H1 (cell line): Measurements from ENCODE around the gene MMAB. TPM values are rescaled to one million over a fixed set of nuclear protein-coding genes. Genes with fewer than 3 reads are reported as not detected.

Experiments
- CTCF ChIA-PET: fragments of 300-600 bp; sonication (Branson Sonifier 250); formaldehyde crosslinking; loops from one replicate; lab custom pipeline; 2021; ENCODE audit not compliant: partially characterized antibody; lab: Charles Lee
- POLR2A ChIA-PET: fragments of 300-600 bp; sonication (Branson Sonifier 250); formaldehyde crosslinking; loops from one replicate; lab custom pipeline; 2021; ENCODE audit warnings: inconsistent platforms; ENCODE audit not compliant: partially characterized antibody; lab: Charles Lee
- DNase-seq, 2 experiments: peaks; one replicate each; pipeline versions ENCODE4 v3.0.0 to v3.0.0-alpha.2; 2010 to 2022; ENCODE audit warnings: low spot score in 2 of 2, low read depth in 1 of 2, mixed read lengths in 1 of 2
- FAIRE-seq: peaks from 2 replicates; lab custom pipeline; 2011; peaks lifted over from hg19 to GRCh38; lab: Jason Lieb, UNC
- H2AFZ ChIP-seq: 2 replicates; pipeline ENCODE4 v1.8.1; 2012; ENCODE audit warnings: low read length, inconsistent platforms
- H2AK5ac ChIP-seq: 2 replicates; pipeline ENCODE4 v1.6.1; 2013; ENCODE audit warnings: low read depth, low read length
- H2BK120ac ChIP-seq: replicated peaks from 2 replicates; pipeline ENCODE3; 2013; ENCODE audit warnings: low read depth, low read length, inconsistent platforms
- H2BK12ac ChIP-seq: 2 replicates; pipeline ENCODE4 v1.6.1; 2013; ENCODE audit warnings: low read depth, low read length
- H2BK15ac ChIP-seq: 2 replicates; pipeline ENCODE4 v1.6.1; 2013; ENCODE audit warnings: low read length
- H2BK20ac ChIP-seq: 2 replicates; pipeline ENCODE4 v1.6.1; 2013; ENCODE audit warnings: low read length
- H2BK5ac ChIP-seq: 2 replicates; pipeline ENCODE4 v1.6.1; 2013; ENCODE audit warnings: low read depth, low read length
- H3K14ac ChIP-seq: 2 replicates; pipeline ENCODE4 v1.6.1; 2013; ENCODE audit warnings: inconsistent platforms; ENCODE audit not compliant: insufficient read length
- H3K18ac ChIP-seq: 2 replicates; pipeline ENCODE4 v1.6.1; 2013; ENCODE audit warnings: low read length; ENCODE audit errors: extremely low read depth
- H3K23ac ChIP-seq: 2 replicates; pipeline ENCODE4 v1.6.1; 2013; ENCODE audit warnings: inconsistent platforms; ENCODE audit not compliant: insufficient read length
- H3K23me2 ChIP-seq: 2 replicates; pipeline ENCODE4 v1.6.1; 2013; ENCODE audit warnings: low read depth, low read length
- H3K27ac ChIP-seq: 2 replicates; pipeline ENCODE4 v1.6.1; 2011; ENCODE audit warnings: low read depth, low read length, inconsistent platforms
- H3K27me3 ChIP-seq, 4 experiments: replicated peaks in 1 of 4; 1 replicate in 1 of 4; 2 replicates in 3 of 4; pipeline versions ENCODE4 v1.6.1 to v1.8.1; 2011 to 2013; ENCODE audit warnings: low read length in 3 of 4, mild to moderate bottlenecking in 3 of 4, inconsistent platforms in 2 of 4, mixed read lengths in 2 of 4, moderate library complexity in 1 of 4; ENCODE audit not compliant: control insufficient read depth in 3 of 4, insufficient read depth in 3 of 4; ENCODE audit errors: extremely low read depth in 1 of 4
- H3K36me3 ChIP-seq, 4 experiments: 2 replicates each; pipeline versions ENCODE4 v1.6.1 to v1.8.1; 2011 to 2013; ENCODE audit warnings: mild to moderate bottlenecking in 4 of 4, low read length in 3 of 4, moderate library complexity in 2 of 4, control low read depth in 1 of 4, inconsistent platforms in 1 of 4; ENCODE audit not compliant: insufficient read depth in 4 of 4, control insufficient read depth in 2 of 4
- H3K4ac ChIP-seq: replicated peaks from 2 replicates; pipeline ENCODE3; 2013; ENCODE audit warnings: low read length, low read depth, mixed read lengths, inconsistent platforms; ENCODE audit not compliant: insufficient read length
- H3K4me1 ChIP-seq, 4 experiments: replicated peaks in 1 of 4; 1 replicate in 1 of 4; 2 replicates in 3 of 4; pipeline versions ENCODE4 v1.6.1 to v1.8.1; 2011 to 2013; ENCODE audit warnings: low read length in 3 of 4, inconsistent platforms in 2 of 4, mixed read lengths in 1 of 4; ENCODE audit not compliant: insufficient read depth in 4 of 4, control insufficient read depth in 3 of 4
- H3K4me2 ChIP-seq, 2 experiments: 2 replicates each; pipeline versions ENCODE4 v1.6.1 to v1.8.1; 2011 to 2013; ENCODE audit warnings: low read depth in 2 of 2, low read length in 2 of 2, control low read depth in 1 of 2, inconsistent platforms in 1 of 2, mild to moderate bottlenecking in 1 of 2; ENCODE audit not compliant: insufficient read depth in 1 of 2
- H3K4me3 ChIP-seq, 4 experiments: fragments of 200-600, 300-600 bp in 1 of 4; sonication (generic), shearing (Covaris generic), sonication (Bioruptor Twin) in 1 of 4; 2 replicates each; pipeline versions ENCODE4 v1.5.1 to v1.8.1; 2011 to 2016; ENCODE audit warnings: low read length in 4 of 4, low read depth in 3 of 4, control low read depth in 2 of 4, inconsistent platforms in 2 of 4, mild to moderate bottlenecking in 2 of 4, mixed read lengths in 1 of 4, moderate library complexity in 1 of 4; ENCODE audit not compliant: insufficient read depth in 2 of 4; ENCODE audit errors: extremely low read depth in 1 of 4
- H3K56ac ChIP-seq: replicated peaks from 2 replicates; pipeline ENCODE3; 2013; ENCODE audit warnings: low read depth, mild to moderate bottlenecking, mixed read lengths, low read length, inconsistent platforms; ENCODE audit not compliant: insufficient read length
- H3K79me1 ChIP-seq: 2 replicates; pipeline ENCODE4 v1.6.1; 2013; ENCODE audit warnings: low read depth, low read length, control low read depth
- H3K79me2 ChIP-seq, 2 experiments: 2 replicates each; pipeline versions ENCODE4 v1.6.1 to v1.8.1; 2012 to 2013; ENCODE audit warnings: low read length in 2 of 2, mild to moderate bottlenecking in 2 of 2, inconsistent platforms in 1 of 2; ENCODE audit not compliant: insufficient read depth in 2 of 2, control insufficient read depth in 1 of 2
- H3K9ac ChIP-seq, 4 experiments: replicated peaks in 1 of 4; 1 replicate in 1 of 4; 2 replicates in 3 of 4; pipeline versions ENCODE4 v1.6.1 to v1.8.1; 2011 to 2013; ENCODE audit warnings: low read depth in 3 of 4, low read length in 3 of 4, control low read depth in 2 of 4, mild to moderate bottlenecking in 2 of 4, moderate library complexity in 2 of 4, inconsistent platforms in 1 of 4; ENCODE audit errors: extremely low read depth in 1 of 4
- H3K9me3 ChIP-seq, 2 experiments: 2 replicates each; pipeline versions ENCODE4 v1.6.1 to v1.8.1; 2012 to 2013; ENCODE audit warnings: mild to moderate bottlenecking in 2 of 2, moderate library complexity in 2 of 2, control low read depth in 1 of 2, inconsistent platforms in 1 of 2, low read depth in 1 of 2, low read length in 1 of 2, mixed read lengths in 1 of 2; ENCODE audit not compliant: insufficient read depth in 2 of 2
- H4K20me1 ChIP-seq, 2 experiments: replicated peaks in 1 of 2; 2 replicates each; pipeline versions ENCODE3 to v1.8.1; 2011 to 2013; ENCODE audit warnings: inconsistent platforms in 2 of 2, low read length in 2 of 2, mild to moderate bottlenecking in 1 of 2; ENCODE audit not compliant: insufficient read depth in 2 of 2, control insufficient read depth in 1 of 2
- H4K5ac ChIP-seq: 2 replicates; pipeline ENCODE4 v1.6.1; 2013; ENCODE audit warnings: low read length, low read depth, mixed read lengths, inconsistent platforms; ENCODE audit not compliant: insufficient read length
- H4K8ac ChIP-seq: 2 replicates; pipeline ENCODE4 v1.8.0; 2013; ENCODE audit warnings: mild to moderate bottlenecking, moderate library complexity, low read length, inconsistent platforms; ENCODE audit not compliant: insufficient read depth; ENCODE audit errors: extremely low read depth
- H4K91ac ChIP-seq: replicated peaks from 2 replicates; pipeline ENCODE3; 2013; ENCODE audit warnings: low read length, mixed read lengths, inconsistent platforms; ENCODE audit not compliant: insufficient read length
- CHD2 ChIP-seq: IDR thresholded peaks from 2 replicates; pipeline ENCODE4 v1.6.1; 2012; ENCODE audit warnings: low read length, improper control_type of control experiment
- CREB1 ChIP-seq: IDR thresholded peaks from 2 replicates; pipeline ENCODE4 v1.6.1; 2012; ENCODE audit warnings: inconsistent platforms
- GABPA ChIP-seq: IDR thresholded peaks from 2 replicates; pipeline ENCODE4 v1.6.1; 2011; ENCODE audit warnings: mild to moderate bottlenecking, low read length, moderate library complexity, borderline replicate concordance; ENCODE audit not compliant: insufficient read depth
- JUN ChIP-seq: IDR thresholded peaks from 2 replicates; pipeline ENCODE4 v1.6.1; 2011; ENCODE audit warnings: low read depth, mild to moderate bottlenecking, improper control_type of control experiment, low read length
- KDM1A ChIP-seq: fragments of 200-600, 300-600 bp; sonication (generic); IDR thresholded peaks from 2 replicates; pipeline ENCODE4 v1.7.1; 2016; ENCODE audit warnings: mild to moderate bottlenecking, low read length, borderline replicate concordance
- KDM5A ChIP-seq: fragments of 200-600 bp; IDR thresholded peaks from 2 replicates; pipeline ENCODE4 v1.7.1; 2012; ENCODE audit warnings: mild to moderate bottlenecking, low read length, inconsistent platforms, mixed read lengths
- POLR2A ChIP-seq, 2 experiments: IDR thresholded peaks; 1 replicate in 1 of 2; 2 replicates in 1 of 2; pipeline ENCODE4 v1.6.1; 2011; ENCODE audit warnings: low read depth in 2 of 2, low read length in 2 of 2, mild to moderate bottlenecking in 2 of 2; ENCODE audit errors: control extremely low read depth in 1 of 2
- RFX5 ChIP-seq: IDR thresholded peaks from 2 replicates; pipeline ENCODE4 v1.6.1; 2011; ENCODE audit warnings: low read depth, low read length, improper control_type of control experiment, borderline replicate concordance
- RXRA ChIP-seq: IDR thresholded peaks from 2 replicates; pipeline ENCODE4 v1.6.1; 2011; ENCODE audit warnings: low read depth, mild to moderate bottlenecking, low read length, moderate library complexity; ENCODE audit not compliant: insufficient read depth
- TAF7 ChIP-seq: optimal IDR thresholded peaks from 2 replicates; pipeline ENCODE3; 2011; ENCODE audit warnings: low read depth, mild to moderate bottlenecking, inconsistent platforms, low read length, moderate library complexity, borderline replicate concordance
- WGBS, 2 experiments: shearing (Covaris generic) in 1 of 2; methylation state at CpG; one replicate each; pipeline versions ENCODE4 v1.1.6 to v1.1.7; 2013 to 2015; ENCODE audit warnings: low lambda C conversion rate in 2 of 2, mixed read lengths in 2 of 2, inconsistent platforms in 1 of 2, low coverage in 1 of 2, missing lambda C conversion rate in 1 of 2; ENCODE audit not compliant: insufficient replicate concordance in 2 of 2, insufficient coverage in 1 of 2, insufficient read length in 1 of 2; ENCODE audit errors: extremely low coverage in 1 of 2, missing lambda C conversion rate in 1 of 2; 5-methylcytosine and 5-hydroxymethylcytosine counted together
- polyA plus RNA-seq, 7 experiments: library from polyadenylated mRNA; depleted of rRNA in 3 of 7; stranded (reverse) in 5 of 7; unstranded in 2 of 7; fragments of >200 nt in 5 of 7; fragments of 200-250 nt in 2 of 7; gene quantifications; 1 replicate in 5 of 7; 2 replicates in 1 of 7; 4 replicates in 1 of 7; pipeline versions ENCODE4 v1.2.1 to v1.2.3, GENCODE V29; 2011 to 2013; ENCODE audit warnings: missing spikeins in 2 of 7, mixed read lengths in 2 of 7
- total RNA-seq: library from RNA; stranded (reverse); fragmentation: NEBNext Ultra II Directional; extraction: Animal tissue kit (Norgen Biotek cat#: 25700); gene quantifications from 2 replicates; pipeline ENCODE4 v1.2.1, GENCODE V29; 2021

MMAB gene
- total and polyA plus RNA-seq, 2 of the 8 experiments (the other 6 are each of a cell fraction or from before 2014, with no cell fraction given) = 12.9 to 18.5 TPM

GRCh38 chr12:109600481-109600880 is 27.2 kb upstream of the MMAB start:
- Histone ChIP-seq H2BK12ac (no peak overlapping the region), H4K91ac (no peak overlapping the region), H3K9ac (no peak overlapping the region), H2BK15ac (no peak overlapping the region), H3K56ac (no peak overlapping the region), H3K18ac (no peak overlapping the region), H2BK5ac (no peak overlapping the region), H3K9me3 (no peaks in the 10 kb centered on the region), H3K4me3 (no peak overlapping the region), H3K4me1 (peaks cover 0 to 7% (median 2%) of the 10 kb centered on the region in 4 experiments; a peak in 4 of 7 replicates), H3K23me2 (no peaks in the 10 kb centered on the region), H3K79me1 (no peaks in the 10 kb centered on the region), H2AK5ac (no peak overlapping the region), H2BK20ac (no peak overlapping the region), H3K4ac (no peak overlapping the region), H4K8ac (no peak overlapping the region), H4K20me1 (peaks cover 0 to 4% of the 10 kb centered on the region in 2 experiments), H3K23ac (no peak overlapping the region), H2BK120ac (no peak overlapping the region), H3K27me3 (no peaks in the 10 kb centered on the region), H3K36me3 (peaks cover 0 to 6% (median 0%) of the 10 kb centered on the region in 4 experiments; a peak in 2 of 8 replicates), H3K27ac (no peak overlapping the region; the same call in 1 of the 2 replicates), H3K14ac (no peak overlapping the region), H3K79me2 (no peaks in the 10 kb centered on the region), H4K5ac (no peak overlapping the region), H2AFZ (no peak overlapping the region), H3K4me2 (no peak overlapping the region)
- FAIRE-seq (no peak), DNase-seq (no peak)
- CTCF ChIA-PET = interaction anchor here (0.5 to 11.3 kb wide), 12 partner anchors 14 to 204 kb away, joined by 3 to 163 read pairs (median 18); partner anchors contain the start of gene FAM222A
- TF ChIP-seq GABPA (no peak), TAF7 (no peak), CHD2 (no peak), RFX5 (no peak), JUN (no peak), KDM5A (no peak), RXRA (no peak), POLR2A (IDR thresholded peaks at IDR 0.05; ENCODE audit: control extremely low read depth in 1 of 2, low read depth in 2 of 2, low read length in 2 of 2) (no peak), KDM1A (no peak), CREB1 (no peak)
- 85% methylated on average over 2 of the region's 2 CpGs; no CpG with 5 or more reads in 1 of the 2 experiments for WGBS, 2 experiments
- POLR2A ChIA-PET = no interaction called here
